Transverse colon (tissue), 4 donors: ENCODE data around the gene PPP4R4. TPM values are rescaled to one million over a fixed set of nuclear protein-coding genes. Genes with fewer than 3 reads are reported as not detected.

Experiments
- DNase-seq: peaks from one replicate; pipeline ENCODE4 v3.0.0-alpha.2; 2019
- H3K27ac ChIP-seq, 4 donors: fragments of 200-600 bp; sonication (generic); 2 replicates each; pipeline ENCODE4 v1.5.1; 2016 to 2018; ENCODE audit warnings: inconsistent platforms in 4 of 4
- H3K27me3 ChIP-seq: fragments of 200-600 bp; sonication (generic); 2 replicates; pipeline ENCODE4 v1.5.1; 2017; ENCODE audit warnings: inconsistent platforms
- H3K36me3 ChIP-seq, 4 donors: fragments of 200-600 bp; sonication (generic); 2 replicates each; pipeline ENCODE4 v1.5.1; 2017 to 2019; ENCODE audit warnings: inconsistent platforms in 4 of 4
- H3K4me1 ChIP-seq, 4 donors: fragments of 200-600 bp; sonication (generic); 2 replicates each; pipeline ENCODE4 v1.5.1; 2017 to 2020; ENCODE audit warnings: inconsistent platforms in 4 of 4
- H3K4me3 ChIP-seq, 4 donors: fragments of 200-600 bp; sonication (generic); 1 replicate in 1 of 4; 2 replicates in 3 of 4; pipeline versions ENCODE4 v1.5.1 to v1.6.1; 2017 to 2019; ENCODE audit warnings: inconsistent platforms in 4 of 4
- H3K9me3 ChIP-seq, 2 donors: fragments of 200-600 bp; sonication (generic); 2 replicates each; pipeline ENCODE4 v1.5.1; 2017 to 2019; ENCODE audit warnings: inconsistent platforms in 2 of 2
- EP300 ChIP-seq: sonication (generic); formaldehyde crosslinking; IDR thresholded peaks from one replicate; pipeline ENCODE4 v1.6.1; 2017; ENCODE audit warnings: antibody characterized with exemption, low read depth
- POLR2A ChIP-seq: fragments of 450-650 bp; IDR thresholded peaks from one replicate; pipeline ENCODE4 v1.6.1; 2016; ENCODE audit warnings: antibody characterized with exemption, mild to moderate bottlenecking, moderate library complexity
- POLR2AphosphoS5 ChIP-seq, 3 donors: sonication (generic); formaldehyde crosslinking; IDR thresholded peaks; one replicate each; pipeline ENCODE4 v1.6.1; 2016; ENCODE audit warnings: antibody characterized with exemption in 3 of 3
- WGBS, 2 donors: methylation state at CpG; one replicate each; pipeline ENCODE4 v1.1.5; 2018; ENCODE audit warnings: low coverage in 1 of 2; 5-methylcytosine and 5-hydroxymethylcytosine counted together
- in situ Hi-C, 4 donors: fragments of 200-750 bp; cut with MboI; loops; one replicate each; pipeline versions ENCODE4 v1.15.0 to v1.15.1; 2017; ENCODE audit warnings: low sequenced_read_pairs in 3 of 4, low pct_ligation_motif_present in 1 of 4, low pct_unique_long_range_greater_than_20kb in 1 of 4
- intact Hi-C: fragments of 100-400 bp; cut with DNase I; formaldehyde crosslinking; loops from one replicate; pipeline ENCODE4 v1.15.1; 2023; ENCODE audit warnings: low total_unique reads
- total RNA-seq, 4 donors: library from RNA; depleted of rRNA; stranded (reverse); fragments of >200 nt; gene quantifications; one replicate each; pipeline ENCODE4 v1.1.0, GENCODE V29; 2016
- TF ChIP-seq, protein P1 (sequence below), 5 experiments: fragments of 200-600 bp in 3 of 5; fragments of 450-650 bp in 2 of 5; sonication (generic) in 3 of 5; IDR thresholded peaks; 1 replicate in 2 of 5; 2 replicates in 3 of 5; pipeline ENCODE4 v1.5.1; 2016 to 2017; ENCODE audit warnings: antibody characterized with exemption in 5 of 5, inconsistent platforms in 3 of 5, mild to moderate bottlenecking in 2 of 5, moderate library complexity in 1 of 5

Gene PPP4R4
- total RNA-seq, 4 donors from 2014 or later: not detected

GRCh38 chr14:94135476-94135875, 38.6 kb upstream of the PPP4R4 start:
- Histone ChIP-seq H3K27me3 (no peaks in the 10 kb centered on the region), H3K27ac (no peak overlapping the region), H3K9me3 (no peaks in the 10 kb centered on the region), H3K4me1 (peaks cover 0 to 1% (median 0%) of the 10 kb centered on the region in 4 donors), H3K36me3 (no peaks in the 10 kb centered on the region), H3K4me3 (no peak overlapping the region)
- TF ChIP-seq, protein P1, sequence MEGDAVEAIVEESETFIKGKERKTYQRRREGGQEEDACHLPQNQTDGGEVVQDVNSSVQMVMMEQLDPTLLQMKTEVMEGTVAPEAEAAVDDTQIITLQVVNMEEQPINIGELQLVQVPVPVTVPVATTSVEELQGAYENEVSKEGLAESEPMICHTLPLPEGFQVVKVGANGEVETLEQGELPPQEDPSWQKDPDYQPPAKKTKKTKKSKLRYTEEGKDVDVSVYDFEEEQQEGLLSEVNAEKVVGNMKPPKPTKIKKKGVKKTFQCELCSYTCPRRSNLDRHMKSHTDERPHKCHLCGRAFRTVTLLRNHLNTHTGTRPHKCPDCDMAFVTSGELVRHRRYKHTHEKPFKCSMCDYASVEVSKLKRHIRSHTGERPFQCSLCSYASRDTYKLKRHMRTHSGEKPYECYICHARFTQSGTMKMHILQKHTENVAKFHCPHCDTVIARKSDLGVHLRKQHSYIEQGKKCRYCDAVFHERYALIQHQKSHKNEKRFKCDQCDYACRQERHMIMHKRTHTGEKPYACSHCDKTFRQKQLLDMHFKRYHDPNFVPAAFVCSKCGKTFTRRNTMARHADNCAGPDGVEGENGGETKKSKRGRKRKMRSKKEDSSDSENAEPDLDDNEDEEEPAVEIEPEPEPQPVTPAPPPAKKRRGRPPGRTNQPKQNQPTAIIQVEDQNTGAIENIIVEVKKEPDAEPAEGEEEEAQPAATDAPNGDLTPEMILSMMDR (IDR thresholded peaks at IDR 0.05): no peak
- TF ChIP-seq POLR2A (no peak), POLR2AphosphoS5 (IDR thresholded peaks at IDR 0.05) (no peak), EP300 (no peak)
- 82% methylated on average over 4 of the region's 4 CpGs; no CpG with 5 or more reads in 1 of the 2 donors for WGBS, 2 donors
- intact Hi-C loops: loop anchor here (5.0 kb wide), 1 partner anchor 98 kb away; no protein-coding TSS in a partner anchor
- in situ Hi-C loops: loop anchor here (5.0 to 10.0 kb wide), 3 partner anchors 93 to 101 kb away; no protein-coding TSS in a partner anchor
- DNase-seq: no peak

DNA sequence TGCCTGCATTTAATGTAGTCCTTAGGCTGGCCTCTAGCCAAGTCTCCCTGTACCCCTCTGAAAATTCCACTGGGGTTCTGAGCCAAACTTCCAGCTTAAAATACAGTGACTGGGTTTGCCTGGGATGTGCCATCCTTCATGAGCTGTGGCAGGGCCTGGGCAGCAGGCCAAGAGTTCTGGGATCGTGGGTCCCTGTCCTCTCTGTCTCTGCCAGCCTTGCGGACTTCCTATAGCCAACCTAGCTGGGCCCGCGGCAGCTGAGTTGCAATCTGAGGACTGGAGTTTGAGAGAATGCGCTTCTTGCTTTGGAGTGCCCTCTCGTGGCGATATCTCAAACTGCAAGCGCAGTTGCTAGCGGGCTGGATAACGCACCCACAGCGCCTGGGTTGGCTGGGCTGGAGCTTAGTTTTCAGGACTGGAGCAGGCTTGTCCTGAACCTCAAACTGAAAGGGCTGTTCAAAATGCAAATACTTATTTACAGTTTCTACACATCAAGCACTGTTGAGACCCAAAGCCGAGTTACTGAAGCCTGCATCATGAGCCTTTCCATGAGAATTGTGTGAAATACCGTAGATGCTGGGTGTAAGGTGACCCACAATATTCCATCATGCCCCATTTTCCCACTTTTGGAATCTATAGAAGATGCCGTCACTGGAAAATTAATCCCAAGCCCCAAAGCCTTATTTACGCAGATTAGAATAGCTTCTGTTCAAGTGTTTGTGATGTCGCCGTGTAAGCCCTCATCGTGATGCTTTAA, 37.4 kb upstream of the PPP4R4 start:
- H3K4me3 ChIP-seq: no peak overlapping the region
- in situ Hi-C loops: loop anchor here (5.0 to 10.0 kb wide), 3 partner anchors 94 to 102 kb away; no protein-coding TSS in a partner anchor

DNA sequence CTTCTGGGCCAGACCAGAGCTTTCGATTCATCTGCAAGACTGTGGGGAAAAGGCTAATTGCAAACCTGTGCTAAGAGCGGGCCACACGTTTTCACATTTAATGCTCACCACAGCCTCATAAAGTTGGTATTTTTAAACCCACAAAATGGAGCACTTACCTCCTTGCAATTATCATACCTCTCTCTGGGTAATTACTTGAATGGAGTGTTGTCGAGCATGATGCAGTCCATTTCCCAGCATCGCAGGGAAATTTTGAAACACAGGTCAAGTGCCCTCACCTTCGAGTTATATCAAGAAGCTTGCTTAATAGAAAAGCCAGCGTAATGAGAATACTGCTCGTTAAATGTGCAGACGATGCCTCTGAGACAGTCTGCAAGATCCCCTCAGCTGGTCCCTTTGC, 35.9 kb upstream of the PPP4R4 start:
- H3K36me3 ChIP-seq: no peaks in the 10 kb centered on the region
- no peak for DNase-seq
- no peak overlapping the region for H3K4me3 ChIP-seq
- H3K27ac ChIP-seq: no peak overlapping the region
- in situ Hi-C loops: loop anchor here (5.0 to 10.0 kb wide), 3 partner anchors 96 to 103 kb away; no protein-coding TSS in a partner anchor
- intact Hi-C loops: loop anchor here (5.0 kb wide), 1 partner anchor 101 kb away; no protein-coding TSS in a partner anchor
- 77 to 83% methylated on average over 5 to 9 of the region's 9 CpGs for WGBS, 2 donors
- H3K9me3 ChIP-seq: no peaks in the 10 kb centered on the region
- H3K4me1 ChIP-seq: no peaks in the 10 kb centered on the region
- no peaks in the 10 kb centered on the region for H3K27me3 ChIP-seq
- TF ChIP-seq POLR2A (no peak), POLR2AphosphoS5 (IDR thresholded peaks at IDR 0.05) (no peak), EP300 (no peak)
- TF ChIP-seq, protein P1 (IDR thresholded peaks at IDR 0.05): no peak

More for the DNA sequence above, 37.4 kb upstream of the PPP4R4 start:
- H3K4me1 ChIP-seq: no peaks in the 10 kb centered on the region
- intact Hi-C loops: loop anchor here (5.0 kb wide), 1 partner anchor 99 kb away; no protein-coding TSS in a partner anchor
- DNase-seq: peak; percentile 92
- H3K27me3 ChIP-seq: no peaks in the 10 kb centered on the region
- H3K36me3 ChIP-seq: no peaks in the 10 kb centered on the region
- no peaks in the 10 kb centered on the region for H3K9me3 ChIP-seq
- TF ChIP-seq EP300: no peak
- TF ChIP-seq, protein P1 (IDR thresholded peaks at IDR 0.05): peak; percentile 94 to 98 (median 97)
- WGBS, 2 donors: 30 to 80% methylated on average over 1 to 18 of the region's 18 CpGs
- no peak overlapping the region for H3K27ac ChIP-seq

GRCh38 chr14:94139006-94139405, 35.1 kb upstream of the PPP4R4 start:
- no peaks in the 10 kb centered on the region for H3K36me3 ChIP-seq
- in situ Hi-C loops: loop anchor here (5.0 to 10.0 kb wide), 3 partner anchors 97 to 104 kb away; no protein-coding TSS in a partner anchor
- H3K4me3 ChIP-seq: no peak overlapping the region
- TF ChIP-seq POLR2A (no peak), POLR2AphosphoS5 (IDR thresholded peaks at IDR 0.05) (no peak), EP300 (no peak)
- TF ChIP-seq, protein P1 (IDR thresholded peaks at IDR 0.05): no peak
- H3K27ac ChIP-seq: no peak overlapping the region
- H3K4me1 ChIP-seq: no peaks in the 10 kb centered on the region
- H3K9me3 ChIP-seq: no peaks in the 10 kb centered on the region
- WGBS, 2 donors: 67 to 78% methylated on average over 5 of the region's 5 CpGs
- DNase-seq: no peak
- intact Hi-C loops: loop anchor here (5.0 kb wide), 1 partner anchor 102 kb away; no protein-coding TSS in a partner anchor
- H3K27me3 ChIP-seq: no peaks in the 10 kb centered on the region
